Activated T-helper 9 cell treated with anti-CD3 and anti-CD28 coated beads, Interleukin-2, amount 50 U/mL, for 16 hours (primary cell): Measurements from ENCODE around the gene CLIP4.
A peak's percentile ranks its signal among the peaks of the same experiment; 100 is the strongest.
"Not testable (repeated sequence)": the region's sequence is repeated elsewhere in the genome, so short reads cannot be mapped to it uniquely, and the experiment has no call there.

ENCODE experiments used
- DNase-seq: peaks from one replicate; pipeline ENCODE4 v3.0.0-alpha.2; 2020; ENCODE audit warnings: low read depth

Gene CLIP4, protein sequence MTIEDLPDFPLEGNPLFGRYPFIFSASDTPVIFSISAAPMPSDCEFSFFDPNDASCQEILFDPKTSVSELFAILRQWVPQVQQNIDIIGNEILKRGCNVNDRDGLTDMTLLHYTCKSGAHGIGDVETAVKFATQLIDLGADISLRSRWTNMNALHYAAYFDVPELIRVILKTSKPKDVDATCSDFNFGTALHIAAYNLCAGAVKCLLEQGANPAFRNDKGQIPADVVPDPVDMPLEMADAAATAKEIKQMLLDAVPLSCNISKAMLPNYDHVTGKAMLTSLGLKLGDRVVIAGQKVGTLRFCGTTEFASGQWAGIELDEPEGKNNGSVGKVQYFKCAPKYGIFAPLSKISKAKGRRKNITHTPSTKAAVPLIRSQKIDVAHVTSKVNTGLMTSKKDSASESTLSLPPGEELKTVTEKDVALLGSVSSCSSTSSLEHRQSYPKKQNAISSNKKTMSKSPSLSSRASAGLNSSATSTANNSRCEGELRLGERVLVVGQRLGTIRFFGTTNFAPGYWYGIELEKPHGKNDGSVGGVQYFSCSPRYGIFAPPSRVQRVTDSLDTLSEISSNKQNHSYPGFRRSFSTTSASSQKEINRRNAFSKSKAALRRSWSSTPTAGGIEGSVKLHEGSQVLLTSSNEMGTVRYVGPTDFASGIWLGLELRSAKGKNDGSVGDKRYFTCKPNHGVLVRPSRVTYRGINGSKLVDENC

DNA sequence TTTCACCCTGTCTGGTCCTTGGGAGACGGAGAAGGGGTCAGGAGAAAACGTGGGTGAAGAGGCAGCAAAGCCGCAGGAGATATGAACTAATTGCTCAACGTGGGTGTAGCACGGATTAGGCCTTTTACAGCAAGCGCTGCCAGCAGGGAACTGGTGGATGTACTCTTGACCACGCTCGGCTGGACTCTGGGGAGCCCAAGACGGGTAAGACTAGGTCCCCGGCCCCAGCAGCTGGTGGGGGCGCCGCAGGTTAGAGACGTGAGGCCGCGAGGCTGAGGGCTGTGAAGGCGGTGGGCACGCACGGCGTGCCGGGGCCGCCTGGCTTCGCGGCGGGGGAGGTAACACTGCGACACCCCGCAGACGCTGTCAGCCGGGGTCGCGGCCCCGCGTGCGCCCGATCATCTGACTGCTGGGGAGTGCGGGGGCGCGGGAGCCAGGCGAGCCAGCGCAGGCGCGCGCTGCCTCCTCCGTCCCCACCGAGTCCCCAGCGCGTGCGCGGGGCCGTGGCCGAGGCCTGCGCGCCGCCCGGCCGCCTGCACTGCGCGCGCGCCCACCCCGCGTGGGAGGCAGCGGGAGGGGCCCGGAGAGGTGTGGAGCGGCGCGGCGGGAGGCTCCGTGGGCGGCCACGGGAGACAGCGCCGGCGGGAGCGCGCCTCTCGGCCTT, at the start of gene CLIP4:
TSS of gene CLIP4 (plus strand) at position 470 of the 664 bp plus-strand sequence. CDS start 5,974 bp downstream, outside the sequence.
- DNase-seq: peak; percentile 72

DNA sequence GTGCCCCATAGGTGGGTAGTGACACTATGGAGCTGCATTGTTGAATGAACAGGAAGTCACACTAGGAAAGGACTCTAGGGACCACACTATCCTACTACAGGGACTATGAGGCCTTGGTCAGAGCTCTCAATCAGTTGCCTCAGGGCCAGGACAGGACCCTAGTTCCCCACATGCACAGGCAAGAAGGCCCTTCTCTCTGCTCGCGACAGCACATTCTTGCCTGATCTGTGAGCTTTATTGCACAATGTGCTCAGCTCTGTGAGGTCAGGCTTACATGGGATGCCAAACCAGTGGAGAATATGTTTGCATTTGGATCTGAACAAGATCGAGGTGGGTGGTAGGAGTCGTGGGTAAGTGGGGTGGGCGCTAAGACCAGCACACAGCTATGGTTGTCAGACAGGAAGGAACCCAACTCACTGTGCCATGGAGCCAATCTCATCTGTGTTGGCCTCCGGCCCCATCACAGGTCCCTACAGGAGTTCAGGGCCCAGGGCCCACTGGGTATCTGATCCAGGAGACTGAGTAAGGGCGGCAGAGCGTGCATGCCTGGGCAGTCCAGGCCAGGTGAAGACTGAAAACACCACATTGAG, 48.8 kb upstream of the CLIP4 start:
- DNase-seq: no peak

DNA sequence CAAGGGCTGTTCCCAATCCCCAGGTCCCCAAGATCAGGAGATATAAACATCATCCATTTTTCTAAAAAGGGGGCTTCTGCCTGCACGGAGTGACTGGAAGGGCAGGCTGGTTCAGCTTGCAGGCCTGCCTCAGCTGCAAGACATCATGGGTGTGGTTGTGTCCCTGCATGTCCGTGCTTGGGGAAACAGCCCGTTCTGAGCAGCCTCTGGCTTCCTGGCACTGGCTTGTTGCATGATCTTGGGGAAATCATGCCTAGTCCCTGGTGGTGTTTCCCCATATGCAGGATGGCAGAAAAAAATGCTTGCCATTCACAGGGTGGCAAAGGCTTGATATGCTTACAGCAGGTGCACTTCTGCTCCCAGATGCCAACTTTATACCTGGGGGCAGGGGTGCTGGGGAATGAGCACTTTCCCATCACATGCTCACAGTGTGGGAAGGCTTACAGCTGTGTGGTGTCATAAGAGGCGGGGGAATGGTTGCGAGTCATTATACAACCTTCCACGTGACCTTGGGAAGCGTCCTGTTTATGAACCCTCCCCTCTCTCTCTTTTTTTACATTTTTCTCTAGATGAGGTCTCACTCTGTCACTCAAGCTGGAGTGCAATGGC, 48.1 kb upstream of the CLIP4 start:
- DNase-seq: no peak

DNA sequence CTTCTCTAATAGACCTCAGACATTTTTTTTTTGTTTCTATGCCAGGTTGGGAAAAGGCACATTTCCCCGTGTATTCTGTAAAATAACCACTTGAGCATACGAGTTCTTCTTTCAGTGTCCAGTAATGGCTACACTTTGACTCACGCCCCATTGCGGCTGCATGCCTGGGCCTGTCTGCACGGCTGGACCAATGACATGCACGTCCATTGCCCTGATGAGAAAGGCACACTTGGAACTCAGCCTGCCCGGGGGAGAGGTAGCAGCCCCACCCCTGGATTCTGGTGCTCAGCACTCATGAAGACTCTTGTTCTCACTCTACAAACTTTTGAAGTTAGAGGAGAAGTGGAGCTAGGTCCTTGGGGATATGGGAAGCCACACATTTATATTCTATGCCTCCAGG, 46.7 kb upstream of the CLIP4 start:
- no peak for DNase-seq

DNA sequence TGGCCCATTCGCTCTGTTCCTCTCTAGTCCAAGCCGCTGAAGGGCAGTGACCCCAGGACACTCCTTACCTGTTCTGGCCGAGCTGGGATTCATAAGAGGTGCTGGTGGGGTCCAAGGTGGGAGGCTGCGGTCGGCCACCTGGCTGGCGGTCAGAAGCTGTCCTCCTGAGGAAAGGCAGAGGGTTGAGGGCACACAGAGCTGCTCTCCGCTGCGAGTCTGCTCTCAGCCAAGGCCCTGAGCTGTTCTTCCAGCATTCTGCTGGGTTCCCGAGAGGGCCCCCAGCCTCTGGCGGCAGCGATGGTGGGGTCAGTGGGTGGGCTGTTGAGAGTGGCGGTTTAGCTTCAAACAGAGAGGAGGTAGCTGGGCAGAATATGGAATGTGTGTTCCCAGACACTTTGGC, 44.7 kb upstream of the CLIP4 start:
- no peak for DNase-seq

DNA sequence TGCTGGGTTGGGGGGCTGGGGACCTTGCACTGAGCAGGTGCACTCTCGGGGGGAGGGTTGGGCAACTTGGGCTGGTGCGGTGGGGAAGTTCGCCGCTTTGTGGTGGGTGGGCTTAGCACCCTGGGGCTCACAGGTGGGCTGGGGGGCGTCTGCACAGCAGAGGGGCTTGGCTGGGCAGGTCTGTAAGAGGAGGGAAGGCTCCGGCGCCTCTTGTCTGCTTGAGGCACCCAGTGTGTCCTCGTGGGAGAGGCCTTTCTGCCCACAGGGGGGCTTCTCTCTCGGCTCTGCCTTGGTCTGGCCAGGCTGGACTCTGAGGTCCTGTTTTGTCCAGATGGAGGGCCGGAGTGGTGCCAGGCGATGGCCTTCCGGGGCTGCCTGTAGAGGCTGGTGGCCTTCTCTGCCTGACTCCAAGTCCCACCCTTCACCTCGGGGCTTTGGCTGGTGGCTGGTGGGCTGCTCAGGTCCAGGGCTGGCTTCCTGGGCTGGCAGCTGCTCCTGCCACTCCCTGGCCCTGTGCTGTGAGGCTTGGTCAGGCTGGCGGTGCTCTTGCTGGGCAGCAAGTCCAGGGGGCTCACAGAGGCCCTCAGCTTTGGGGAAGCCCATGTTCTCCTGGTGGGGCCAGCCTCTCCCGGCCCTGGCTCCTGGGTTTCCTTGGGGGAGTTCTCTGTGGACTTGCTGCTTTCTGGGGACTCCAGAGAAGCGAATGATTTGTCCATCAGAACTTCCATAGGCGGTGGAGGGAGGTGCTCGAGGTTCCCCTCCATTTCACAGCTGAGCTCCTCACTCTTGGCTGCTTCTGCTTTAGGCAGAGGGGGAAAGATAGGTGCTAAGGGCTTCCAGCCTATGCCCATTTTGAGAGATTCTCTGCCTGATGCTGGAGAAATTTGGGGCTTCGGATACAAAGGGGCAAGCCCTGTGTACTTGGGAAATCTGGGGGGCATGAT, 43.9 kb upstream of the CLIP4 start:
- DNase-seq: no peak

DNA sequence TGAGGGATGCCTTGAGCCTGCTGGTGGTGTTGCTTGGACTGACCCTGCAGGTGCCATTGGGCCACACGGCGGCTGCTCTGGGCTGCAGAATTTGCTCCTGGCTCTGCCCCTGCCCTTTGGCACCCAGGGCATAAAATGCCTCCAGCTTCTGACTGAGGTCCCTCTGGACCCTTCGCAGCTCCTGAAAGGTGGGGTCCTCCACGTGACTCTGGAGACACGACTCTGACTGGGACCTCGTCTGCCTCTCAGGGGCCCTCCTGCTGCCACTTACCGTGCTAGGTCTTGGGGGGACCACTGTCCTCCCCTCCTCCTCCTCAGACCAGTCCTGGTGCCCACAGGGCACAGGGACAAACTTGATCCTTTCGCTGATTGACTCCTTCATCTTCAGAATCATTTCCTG, 43.0 kb upstream of the CLIP4 start:
- DNase-seq: no peak

DNA sequence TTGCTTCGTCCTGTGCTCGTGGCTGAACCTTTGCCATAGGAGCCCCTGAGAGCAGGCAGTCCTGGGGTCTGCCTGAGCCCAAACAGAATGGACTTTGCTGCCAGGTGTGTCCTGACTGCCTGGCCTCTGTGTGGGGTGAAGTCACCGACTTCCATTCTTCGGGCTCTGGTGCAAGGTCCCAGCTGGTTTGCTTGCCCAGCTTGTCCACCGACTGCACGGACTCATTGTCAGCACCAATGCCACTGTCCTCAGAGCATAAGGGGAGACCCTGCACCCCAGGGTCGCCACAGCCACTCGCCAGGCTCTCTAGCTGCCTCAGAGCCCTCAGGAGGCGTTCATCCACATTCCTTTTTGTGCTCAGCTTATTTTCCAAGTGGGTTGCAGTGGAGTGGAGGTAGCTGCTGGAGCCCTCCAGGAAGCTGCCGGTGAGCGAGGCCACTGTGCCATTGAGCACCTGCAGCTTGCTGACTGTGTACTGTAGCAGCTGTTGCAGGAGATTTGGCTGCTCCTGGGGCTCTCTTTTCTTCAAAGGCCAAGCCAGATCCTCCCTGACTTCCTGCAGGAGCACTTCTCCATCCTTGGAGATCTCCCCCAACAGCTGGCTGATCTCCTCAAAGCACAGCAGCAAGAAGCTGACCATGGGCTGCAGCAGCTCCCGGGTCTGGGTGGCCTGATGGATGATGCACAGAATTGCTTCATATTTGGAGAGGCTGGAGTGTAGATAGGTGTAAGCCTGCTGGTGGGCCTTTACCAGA, 42.1 kb upstream of the CLIP4 start:
- DNase-seq: no peak

DNA sequence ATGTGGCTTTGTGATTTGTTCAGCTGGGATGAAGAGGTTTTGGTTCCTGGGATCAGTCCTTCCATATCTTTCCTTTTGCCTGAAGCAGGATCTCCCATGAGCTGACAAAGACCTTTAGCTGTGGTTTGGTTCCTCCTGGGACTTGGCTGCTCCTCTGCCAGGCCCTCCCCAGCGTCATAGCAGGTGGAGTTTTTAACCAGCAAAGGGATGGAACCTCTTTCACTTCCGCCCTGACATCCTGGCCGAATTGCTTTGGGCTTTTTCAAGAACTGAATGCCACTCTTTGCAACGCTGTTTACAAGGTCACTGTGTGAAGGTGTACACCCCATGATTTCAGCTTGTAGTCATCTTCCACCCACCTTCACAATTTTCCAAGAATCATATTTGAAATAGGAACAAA, 41.3 kb upstream of the CLIP4 start:
- no peak for DNase-seq

DNA sequence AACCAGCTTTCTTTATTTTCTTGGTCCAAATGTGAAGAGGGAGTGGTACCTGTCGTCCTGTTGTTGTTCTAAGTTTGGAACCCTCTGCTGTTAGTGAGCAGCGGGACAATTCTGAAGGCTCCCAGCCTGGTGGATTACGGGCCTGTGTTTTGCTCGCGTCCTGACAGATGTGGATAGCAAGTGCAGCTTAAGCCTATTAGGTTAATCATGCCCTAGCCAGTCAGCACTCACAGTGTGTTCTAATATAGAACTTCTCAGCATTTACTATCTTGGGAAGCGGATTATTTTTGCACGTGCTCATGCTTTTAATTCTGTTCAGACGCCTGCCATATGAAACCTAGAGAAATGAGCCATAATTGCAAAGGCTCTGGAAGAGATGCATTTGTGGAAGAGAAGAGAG, 40.8 kb upstream of the CLIP4 start, which contains the start of gene PCARE:
TSS of gene PCARE (minus strand) at position 113 of the 400 bp plus-strand sequence. CDS start 262 bp downstream, outside the sequence.
- DNase-seq: no peak

DNA sequence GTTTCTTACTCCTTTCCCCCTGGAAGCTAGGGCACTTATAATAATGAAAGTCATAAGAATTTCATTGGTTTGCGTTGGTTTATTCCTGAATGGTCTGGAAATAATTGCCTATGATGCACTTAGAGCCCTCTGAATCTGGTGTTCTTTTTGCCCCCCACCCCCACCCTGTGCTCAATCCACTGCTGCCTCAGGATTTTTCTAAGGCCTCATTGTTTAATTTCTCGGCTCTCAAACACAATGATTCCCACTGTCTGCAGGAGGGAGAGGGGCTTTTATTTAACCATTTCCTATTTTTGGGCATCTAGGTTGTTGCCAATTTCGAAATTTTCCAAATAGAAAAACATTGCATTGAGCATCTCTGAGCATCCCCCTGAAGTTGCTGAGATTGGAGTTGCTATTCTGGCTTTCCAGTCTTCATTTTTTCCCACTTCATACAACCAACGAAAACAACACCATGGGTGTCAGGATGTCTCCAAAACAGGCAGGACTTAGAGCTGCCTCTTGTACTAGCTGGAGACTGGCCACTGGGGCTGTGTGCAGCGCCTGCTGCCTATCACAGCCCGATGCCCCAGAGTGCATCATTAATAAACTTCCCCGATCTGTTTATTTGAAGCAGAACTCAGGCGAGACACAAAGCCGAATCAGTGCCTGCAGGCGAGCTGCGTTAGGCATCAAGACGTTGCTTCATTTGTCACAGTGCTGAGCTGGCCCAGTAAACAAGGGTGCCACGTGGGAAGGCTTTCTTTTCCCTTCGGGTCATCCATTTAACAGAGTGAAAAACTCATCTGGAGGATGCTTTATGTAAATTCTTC, 39.1 kb upstream of the CLIP4 start:
- no peak for DNase-seq

DNA sequence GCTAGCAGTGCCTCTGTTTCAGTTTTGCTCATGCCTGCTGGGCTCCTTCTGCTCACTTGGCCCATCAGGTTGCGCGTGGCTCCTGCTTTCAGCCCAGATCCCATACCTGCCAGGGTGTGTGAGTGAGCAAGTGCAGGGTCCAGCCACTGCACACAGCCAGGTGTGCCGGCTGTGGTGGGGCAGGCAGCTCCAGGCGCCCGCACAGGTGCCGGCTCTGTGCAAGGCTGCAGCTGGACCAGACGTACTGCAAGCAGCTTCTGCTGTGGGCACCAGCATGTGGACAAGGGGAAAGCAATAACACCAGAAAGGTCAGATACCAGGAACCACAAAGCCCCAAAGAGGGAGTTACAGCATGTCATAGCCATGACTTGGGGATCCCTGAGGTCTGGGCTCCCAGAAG, 35.3 kb upstream of the CLIP4 start:
- DNase-seq: no peak

DNA sequence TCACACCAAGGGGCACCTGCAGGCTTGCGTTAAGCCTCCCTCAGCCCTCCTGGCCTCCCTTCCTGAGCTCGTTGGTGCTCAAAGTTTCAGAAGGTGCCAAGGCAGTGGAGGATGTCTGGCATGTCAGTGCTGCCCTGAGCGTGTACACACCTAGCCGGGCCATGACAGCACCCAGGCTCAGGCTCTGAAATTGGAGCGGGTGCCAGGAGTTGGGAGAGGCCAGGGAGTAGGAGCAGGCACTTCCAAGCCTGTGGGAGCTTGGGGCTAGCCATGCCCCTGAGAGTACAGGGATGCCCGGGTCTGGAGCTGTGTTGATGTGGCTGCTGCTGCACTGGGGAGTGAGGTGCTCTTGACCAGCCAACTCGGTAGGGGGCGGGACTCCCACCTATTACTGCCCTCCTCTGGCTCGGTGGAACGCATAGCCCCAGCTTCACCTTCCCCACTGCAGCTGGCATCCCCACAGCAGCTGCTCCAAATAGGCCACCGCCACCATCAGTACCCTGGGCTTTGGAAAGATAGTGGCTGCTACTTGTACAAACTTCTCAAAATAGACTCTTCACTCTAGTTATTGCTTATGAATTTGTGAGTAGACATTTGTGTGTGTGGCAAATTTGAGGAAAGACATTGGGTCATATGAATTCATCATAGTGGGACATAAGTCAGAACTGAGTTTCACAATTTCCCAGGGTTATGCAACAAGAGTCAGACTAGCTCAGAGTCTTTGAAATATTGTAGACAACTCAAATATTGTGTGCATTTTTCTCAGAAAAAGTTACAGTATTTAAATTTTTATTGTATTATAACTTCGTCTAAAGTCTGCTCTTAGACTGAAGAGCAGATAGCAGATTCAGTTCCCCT, 34.1 kb upstream of the CLIP4 start:
- no peak for DNase-seq

DNA sequence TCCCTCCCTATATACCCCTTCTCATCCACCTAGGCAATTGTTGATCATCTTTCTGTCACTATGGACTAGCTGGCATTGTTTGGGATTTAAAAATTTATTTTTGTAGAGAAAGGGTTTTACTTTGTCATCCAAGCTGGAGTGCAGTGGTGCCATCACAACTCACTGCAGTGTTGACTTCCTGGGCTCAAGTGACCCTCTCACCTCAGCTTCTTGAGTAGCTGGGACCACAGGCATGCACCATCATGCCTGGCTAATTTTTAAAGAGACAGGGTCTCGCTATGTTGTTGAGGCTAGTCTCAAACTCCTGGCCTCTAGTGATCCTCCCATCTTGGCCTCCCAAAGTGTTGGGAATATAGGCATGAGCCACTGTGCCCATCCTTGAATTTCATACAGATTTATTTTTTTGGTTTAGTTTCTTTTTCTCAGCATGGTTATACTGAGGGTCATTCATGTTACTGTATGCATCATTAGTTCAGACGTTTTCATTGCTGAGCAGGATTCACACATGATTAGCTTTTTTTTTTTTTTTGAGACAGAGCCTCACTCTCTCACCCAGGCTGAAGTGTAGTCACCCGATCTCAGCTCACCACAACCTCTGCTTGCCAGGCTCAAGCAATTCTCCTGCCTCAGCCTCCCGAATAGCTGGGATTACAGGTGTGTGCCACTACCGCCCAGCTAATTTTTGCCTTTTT, 32.3 kb upstream of the CLIP4 start:
- no peak for DNase-seq

DNA sequence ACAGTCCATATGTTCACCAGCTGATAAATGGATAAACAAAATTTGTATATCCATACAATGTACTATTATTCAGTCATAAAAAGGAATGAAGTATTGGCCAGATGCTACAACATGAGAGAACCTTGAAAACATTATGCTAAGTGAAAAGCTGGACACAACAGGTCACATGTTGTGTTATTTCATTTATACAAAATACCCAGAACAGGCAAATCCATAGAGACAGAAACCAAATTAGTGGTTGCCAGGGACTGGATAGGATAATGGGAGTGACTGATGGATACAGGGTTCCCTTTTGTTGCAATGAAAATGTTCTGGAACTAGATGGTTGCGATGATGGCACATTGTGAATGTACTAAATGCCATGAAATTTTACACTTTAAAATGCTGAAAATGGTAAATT, 30.7 kb upstream of the CLIP4 start:
- DNase-seq: no peak

DNA sequence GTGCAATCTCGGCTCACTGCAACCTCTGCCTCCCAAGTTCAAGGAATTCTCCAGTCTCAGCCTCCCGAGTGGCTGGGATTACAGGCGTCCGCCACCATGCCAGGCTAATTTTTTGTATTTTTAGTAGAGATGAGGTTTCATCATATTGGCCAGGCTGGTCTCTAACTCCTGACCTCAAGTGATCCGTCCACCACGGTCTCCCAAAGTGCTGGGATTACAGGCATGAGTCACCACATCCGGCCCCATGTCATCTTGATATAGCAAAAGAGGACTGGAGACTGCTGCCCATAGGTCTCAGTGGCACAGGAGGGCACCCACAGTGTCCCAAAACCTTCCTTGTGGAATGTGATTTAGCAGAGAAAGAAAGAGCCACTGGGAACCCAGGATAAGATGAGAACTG, 24.9 kb upstream of the CLIP4 start:
- not testable (repeated sequence) for DNase-seq

DNA sequence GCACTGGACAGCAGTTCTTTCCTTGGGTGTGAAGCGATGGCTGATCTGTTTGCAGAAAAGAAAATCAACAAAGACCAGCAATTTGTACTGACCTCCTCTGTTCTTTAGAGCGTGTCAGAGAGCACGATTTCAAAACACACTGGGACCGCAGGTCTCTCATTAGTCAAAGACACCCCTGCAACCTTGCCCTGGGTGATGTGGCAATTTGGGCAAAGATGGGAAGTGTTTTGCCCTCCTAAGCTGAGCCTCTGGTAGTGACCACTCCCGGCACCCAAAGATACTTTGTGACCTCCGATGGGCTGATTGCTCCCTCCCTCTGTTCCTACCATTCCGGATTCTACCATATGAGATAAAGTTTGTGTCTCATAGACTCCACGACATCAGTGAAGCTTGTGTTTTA, 18.2 kb upstream of the CLIP4 start:
- DNase-seq: no peak

DNA sequence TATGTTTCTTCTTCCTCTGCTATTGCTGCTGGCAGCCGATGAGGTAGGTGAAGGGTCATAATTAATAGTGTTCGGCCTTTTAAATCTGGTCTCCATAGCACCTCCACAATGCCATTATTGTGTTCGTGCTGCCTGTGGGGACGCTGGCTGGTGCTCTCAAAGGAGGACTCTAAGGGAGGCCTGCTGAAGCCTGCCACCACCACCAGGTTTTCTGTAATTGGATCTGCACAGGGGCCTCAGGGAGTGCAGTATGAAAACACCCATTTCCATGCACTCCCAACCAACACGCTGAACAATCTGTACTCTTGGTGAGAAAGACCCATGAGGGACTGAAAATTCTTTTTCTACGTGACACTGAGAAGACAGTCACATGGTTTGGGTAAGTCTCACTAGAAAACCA, 17.6 kb upstream of the CLIP4 start:
- DNase-seq: no peak
